HepG2 (cell line): ENCODE data around the gene SEPTIN12. TPM values are rescaled to one million over a fixed set of nuclear protein-coding genes. Genes with fewer than 3 reads are reported as not detected.

Experiments
- ATF2 ChIP-seq: sonication (generic); formaldehyde crosslinking; IDR thresholded peaks from 2 replicates; pipeline ENCODE4 v1.4.0; 2020; ENCODE audit warnings: missing genetic modification reagents
- DMAP1 ChIP-seq: IDR thresholded peaks from 2 replicates; pipeline ENCODE4 v1.6.1; 2016
- DRAP1 ChIP-seq: IDR thresholded peaks from 2 replicates; pipeline ENCODE4 v1.6.1; 2016; ENCODE audit warnings: missing genetic modification reagents, missing compliant biosample characterization
- E2F2 ChIP-seq: sonication (generic); formaldehyde crosslinking; IDR thresholded peaks from 2 replicates; pipeline ENCODE4 v1.4.0; 2020; ENCODE audit warnings: missing genetic modification reagents, borderline replicate concordance
- GATA4 ChIP-seq: sonication (generic); IDR thresholded peaks from 2 replicates; pipeline ENCODE4 v1.6.1; 2016; ENCODE audit warnings: antibody characterized with exemption, low read depth, borderline replicate concordance
- HCFC1 ChIP-seq: fragments of 150-350 bp; IDR thresholded peaks from 2 replicates; pipeline ENCODE4 v1.6.1; 2014; ENCODE audit warnings: low read depth, low read length
- KDM5B ChIP-seq: sonication (generic); formaldehyde crosslinking; IDR thresholded peaks from 2 replicates; pipeline ENCODE4 v1.4.0; 2020; ENCODE audit warnings: missing genetic modification reagents, mild to moderate bottlenecking, borderline replicate concordance
- MIER2 ChIP-seq: IDR thresholded peaks from 2 replicates; pipeline ENCODE4 v1.6.1; 2016; ENCODE audit warnings: missing biosample characterization, missing genetic modification reagents
- MIER3 ChIP-seq: IDR thresholded peaks from 2 replicates; pipeline ENCODE4 v1.6.1; 2016; ENCODE audit warnings: missing compliant biosample characterization, borderline replicate concordance
- NAIF1 ChIP-seq: sonication (generic); formaldehyde crosslinking; IDR thresholded peaks from 2 replicates; pipeline ENCODE4 v1.5.0; 2020; ENCODE audit warnings: mild to moderate bottlenecking, missing genetic modification reagents, borderline replicate concordance
- POLR2A ChIP-seq, 2 experiments: IDR thresholded peaks; 2 replicates each; pipeline ENCODE4 v1.6.1; 2011; ENCODE audit warnings: low read depth in 2 of 2, low read length in 2 of 2, mild to moderate bottlenecking in 1 of 2, moderate library complexity in 1 of 2; ENCODE audit not compliant: insufficient read depth in 1 of 2
- PRMT3 ChIP-seq: sonication (generic); formaldehyde crosslinking; IDR thresholded peaks from 2 replicates; pipeline ENCODE4 v1.8.1; 2022; ENCODE audit warnings: low read depth, mild to moderate bottlenecking, moderate library complexity, missing genetic modification reagents, borderline replicate concordance
- REXO4 ChIP-seq: sonication (generic); formaldehyde crosslinking; IDR thresholded peaks from 2 replicates; pipeline ENCODE4 v1.8.0; 2022; ENCODE audit warnings: missing genetic modification reagents, mild to moderate bottlenecking, borderline replicate concordance
- ZBTB34 ChIP-seq: sonication (generic); formaldehyde crosslinking; IDR thresholded peaks from 2 replicates; pipeline ENCODE4 v1.8.0; 2022; ENCODE audit warnings: mild to moderate bottlenecking, missing genetic modification reagents
- ZIK1 ChIP-seq: sonication (generic); formaldehyde crosslinking; IDR thresholded peaks from 2 replicates; pipeline ENCODE4 v1.5.0; 2020; ENCODE audit warnings: mild to moderate bottlenecking, low read depth, missing genetic modification reagents, borderline replicate concordance
- ZNF10 ChIP-seq: sonication (generic); formaldehyde crosslinking; IDR thresholded peaks from 2 replicates; pipeline ENCODE4 v1.4.0; 2020; ENCODE audit warnings: mild to moderate bottlenecking, low read depth, missing genetic modification reagents, borderline replicate concordance
- ZNF143 ChIP-seq: sonication (generic); formaldehyde crosslinking; IDR thresholded peaks from 2 replicates; pipeline ENCODE4 v1.4.0; 2020; ENCODE audit warnings: missing genetic modification reagents
- ZNF17 ChIP-seq: sonication (generic); formaldehyde crosslinking; IDR thresholded peaks from 2 replicates; pipeline ENCODE4 v1.5.0; 2020; ENCODE audit warnings: mild to moderate bottlenecking, missing genetic modification reagents
- ZNF780A ChIP-seq: sonication (generic); formaldehyde crosslinking; IDR thresholded peaks from 2 replicates; pipeline ENCODE4 v1.8.0; 2022; ENCODE audit warnings: mild to moderate bottlenecking, missing genetic modification reagents, moderate library complexity
- polyA plus RNA-seq, 8 experiments: library from polyadenylated mRNA; depleted of rRNA in 3 of 8; stranded (reverse) in 7 of 8; unstranded in 1 of 8; fragments of >200 nt; fragmentation: Illumina TruSeq in 4 of 8; extraction: Trizol in 4 of 8; gene quantifications; 2 replicates each; pipeline versions ENCODE4 v1.2.1 to v1.2.3, GENCODE V29; 2011 to 2016; ENCODE audit warnings: low read depth in 4 of 8, missing spikeins in 1 of 8, mixed read lengths in 1 of 8; ENCODE audit not compliant: insufficient read depth in 1 of 8
- total RNA-seq, 5 experiments: library from RNA; depleted of rRNA; stranded (reverse); fragments of >200 nt; fragmentation: Illumina TruSeq; extraction: Trizol; gene quantifications; 2 replicates each; pipeline ENCODE4 v1.2.3, GENCODE V29; 2016; ENCODE audit warnings: low read depth in 1 of 5

The SEPTIN12 gene
- total and polyA plus RNA-seq, 2 of the 13 experiments (the other 11 are each of a cell fraction or from before 2014, with no cell fraction given), result 0.22 TPM; not detected in 1

DNA sequence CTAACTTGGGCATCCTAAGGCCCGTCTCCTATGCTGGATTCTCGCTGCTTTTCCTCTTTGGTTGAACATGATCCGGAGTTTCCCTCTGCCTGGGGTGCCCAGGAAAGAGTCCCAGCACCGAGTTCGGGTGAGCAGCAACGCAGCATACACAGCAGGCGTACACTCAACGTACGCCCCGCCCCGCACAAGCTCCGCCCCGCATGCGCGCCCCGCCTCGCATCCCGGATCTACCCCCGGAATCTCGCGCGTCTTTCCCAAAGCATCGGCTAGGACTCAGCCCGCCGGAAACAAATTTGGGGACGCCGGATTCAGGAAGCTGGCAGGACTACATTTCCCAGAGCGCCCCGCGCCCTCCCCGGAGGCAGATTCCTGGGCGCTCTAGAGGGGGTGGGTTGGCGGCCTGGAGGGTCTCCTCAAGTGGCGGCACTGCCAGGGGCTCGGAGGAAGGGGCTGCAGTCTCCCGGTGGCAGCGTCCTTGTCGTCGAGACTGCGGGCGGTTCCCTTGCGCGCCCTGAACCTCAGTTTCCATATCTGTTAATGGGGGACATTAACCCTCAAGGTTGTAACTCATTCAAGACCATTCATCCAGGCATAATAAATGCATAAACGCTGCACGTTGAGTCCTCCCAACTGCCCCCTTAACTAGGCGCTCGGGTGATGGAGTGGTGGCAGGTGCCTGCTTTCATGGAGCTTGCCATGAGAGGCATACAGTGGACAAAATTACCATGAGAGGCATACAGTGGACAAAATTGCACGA, 19.4 kb downstream of the SEPTIN12 start (continued):
- TF ChIP-seq ZNF17 (CRISPR knock-in tag), result no peak
- TF ChIP-seq MIER2 (CRISPR knock-in tag), result no peak
- TF ChIP-seq ZNF143 (CRISPR knock-in tag), result peak; percentile 96
- TF ChIP-seq ZIK1 (CRISPR knock-in tag), result peak; percentile 42; the same call in 1 of the 2 replicates
- no peak for TF ChIP-seq NAIF1 (CRISPR knock-in tag)
- peak; percentile 73 for TF ChIP-seq KDM5B
- TF ChIP-seq REXO4 (CRISPR knock-in tag), result no peak
- no peak for TF ChIP-seq ZNF10 (CRISPR knock-in tag)
- peak; percentile 47 for TF ChIP-seq MIER3 (CRISPR knock-in tag)
- peak; percentile 87 for TF ChIP-seq HCFC1
- no peak for TF ChIP-seq ZBTB34 (CRISPR knock-in tag)
- peak; percentile 32; the same call in 1 of the 2 replicates for TF ChIP-seq GATA4
- TF ChIP-seq E2F2 (CRISPR knock-in tag), result 0 out of 2 replicates have a peak, but pooled peaks have one; percentile 51
- peak; percentile 7; the same call in 1 of the 2 replicates for TF ChIP-seq PRMT3 (CRISPR knock-in tag)
- TF ChIP-seq POLR2A (IDR thresholded peaks at IDR 0.05; ENCODE audit: insufficient read depth in 1 of 2, low read depth in 2 of 2, low read length in 2 of 2), result peak; percentile 71 to 90
- TF ChIP-seq ZNF780A (CRISPR knock-in tag), result no peak
- peak; percentile 85 for TF ChIP-seq DRAP1 (CRISPR knock-in tag)
- 0 out of 2 replicates have a peak, but pooled peaks have one; percentile 15 for TF ChIP-seq DMAP1 (CRISPR knock-in tag)
- TF ChIP-seq ATF2 (CRISPR knock-in tag), result peak; percentile 33; the same call in 1 of the 2 replicates
